ENCODE results near the gene C16orf86.

The C16orf86 gene

DNA sequence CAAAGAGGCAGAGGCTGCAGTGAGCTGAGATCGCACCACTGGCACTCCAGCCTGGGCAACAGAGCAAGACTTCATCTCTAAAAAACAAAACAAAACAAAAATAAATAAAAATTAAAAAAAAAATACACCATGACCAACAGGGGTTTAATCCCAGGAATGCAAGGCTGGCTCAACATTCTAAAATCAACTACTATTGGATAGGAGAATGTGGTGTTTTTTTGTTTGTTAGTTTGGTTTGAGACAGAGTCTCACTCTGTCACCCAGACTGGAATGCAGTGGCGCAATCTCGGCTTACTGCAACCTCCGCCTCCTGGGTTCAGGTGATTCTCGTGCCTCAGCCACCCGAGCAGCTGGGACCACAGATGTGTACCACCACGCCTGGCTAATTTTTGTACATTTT, 32.7 kb downstream of the C16orf86 start:
- no peak for DNase-seq

- DNase-seq: no peak
Measured at GRCh38 chr16:67701420-67701819, 34.8 kb downstream of the C16orf86 start.

DNA sequence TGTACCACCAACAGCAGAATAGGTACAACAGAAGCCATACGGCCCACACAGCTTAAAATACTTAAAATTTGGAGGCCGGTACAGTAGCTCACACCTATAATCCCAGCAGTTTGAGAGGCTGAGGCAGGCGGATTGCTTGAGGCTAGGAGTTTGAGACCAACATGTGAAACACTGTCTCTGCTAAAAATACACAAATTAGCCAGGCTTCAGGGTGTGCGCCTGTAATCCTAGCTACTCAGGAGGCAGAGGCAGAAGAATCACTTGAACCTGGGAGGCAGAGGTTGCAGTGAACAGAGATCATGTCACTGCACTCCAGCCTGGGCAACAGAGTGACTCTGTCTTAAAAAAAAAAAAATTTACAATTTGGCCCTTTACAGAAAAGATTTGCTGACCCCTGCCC, 35.5 kb downstream of the C16orf86 start:
- no peak for DNase-seq

DNA sequence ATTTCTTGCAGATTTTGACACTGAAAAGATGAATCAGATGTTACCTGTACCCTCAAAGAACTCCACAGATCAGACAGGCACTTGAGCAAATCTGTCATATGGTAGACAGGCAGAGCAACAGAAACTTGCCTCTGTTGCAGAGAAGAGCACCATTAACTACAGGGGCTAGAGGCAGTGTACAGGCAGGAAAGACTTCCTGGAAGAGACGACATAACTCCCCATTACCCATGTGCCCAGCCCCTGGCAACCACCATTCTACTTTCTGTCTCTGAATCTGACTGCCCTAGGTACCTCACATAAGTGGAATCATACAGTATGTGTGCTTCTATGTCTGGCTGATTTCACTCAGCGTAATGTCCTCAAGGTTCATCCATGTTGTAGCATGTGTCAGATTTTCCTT, 37.0 kb downstream of the C16orf86 start:
- DNase-seq: no peak

- no peak for DNase-seq
Measured at GRCh38 chr16:67704110-67704509, 37.5 kb downstream of the C16orf86 start.

DNA sequence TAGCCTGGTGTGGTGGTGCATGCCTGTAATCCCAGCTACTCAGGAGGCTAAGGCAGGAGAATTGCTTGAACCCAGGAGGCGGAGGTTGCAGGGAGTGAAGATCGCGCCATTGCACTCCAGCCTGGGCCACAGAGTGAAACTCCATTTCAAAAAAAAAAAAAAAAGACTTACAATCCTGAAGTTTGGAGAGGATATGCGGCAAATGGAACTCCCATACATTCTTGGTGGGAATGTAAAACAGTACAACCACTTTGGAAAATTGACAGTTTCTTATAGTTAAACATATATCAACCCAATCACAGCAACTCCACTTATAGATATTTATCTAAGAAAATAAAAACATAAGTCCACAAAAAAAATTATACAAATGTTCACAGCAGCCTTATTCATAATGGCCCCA, 40.6 kb downstream of the C16orf86 start:
- no peak for DNase-seq

- no peak for DNase-seq
Measured at GRCh38 chr16:67707790-67708189, 41.2 kb downstream of the C16orf86 start.

DNA sequence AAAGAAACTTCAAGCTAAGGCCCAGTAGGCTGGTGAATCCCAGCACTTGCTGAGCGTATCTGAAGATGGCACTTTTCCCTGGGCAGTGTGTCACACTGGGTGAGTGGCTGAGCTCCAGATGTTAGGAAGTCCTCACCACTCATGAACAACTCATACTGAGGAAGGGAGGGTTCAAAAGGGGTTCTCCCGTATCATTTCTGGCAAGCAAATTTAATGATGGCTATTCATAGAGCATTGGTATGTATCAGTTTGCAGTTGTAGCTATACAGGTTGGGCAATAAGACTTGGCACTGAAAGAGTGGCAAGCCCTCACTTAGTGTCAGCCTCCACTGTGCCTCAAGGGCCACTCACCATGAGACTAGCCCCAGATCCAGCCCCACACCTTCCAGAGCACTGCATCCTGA, 41.8 kb downstream of the C16orf86 start:
- DNase-seq: no peak

GRCh38 chr16:67709050-67709449, 42.4 kb downstream of the C16orf86 start:
- DNase-seq: no peak

DNA sequence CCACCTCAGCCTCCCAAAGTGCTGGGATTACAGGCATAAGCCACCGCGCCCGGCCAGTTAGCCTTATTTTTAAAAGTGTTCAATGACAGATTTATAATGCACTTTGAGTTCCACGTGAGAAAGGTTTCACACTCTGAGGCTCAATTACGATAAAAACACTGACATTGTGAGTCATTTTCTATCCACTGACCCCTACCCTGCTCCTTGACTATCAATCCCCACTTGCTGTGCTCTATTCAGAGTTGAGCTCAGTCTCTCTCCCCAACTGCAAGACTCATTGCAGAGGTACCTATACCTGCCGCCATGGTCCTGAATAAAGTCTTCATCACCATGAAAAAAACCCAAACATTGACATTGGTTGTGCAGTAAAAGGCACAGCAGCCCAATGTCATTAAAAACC, 44.0 kb downstream of the C16orf86 start:
- DNase-seq: no peak

DNA sequence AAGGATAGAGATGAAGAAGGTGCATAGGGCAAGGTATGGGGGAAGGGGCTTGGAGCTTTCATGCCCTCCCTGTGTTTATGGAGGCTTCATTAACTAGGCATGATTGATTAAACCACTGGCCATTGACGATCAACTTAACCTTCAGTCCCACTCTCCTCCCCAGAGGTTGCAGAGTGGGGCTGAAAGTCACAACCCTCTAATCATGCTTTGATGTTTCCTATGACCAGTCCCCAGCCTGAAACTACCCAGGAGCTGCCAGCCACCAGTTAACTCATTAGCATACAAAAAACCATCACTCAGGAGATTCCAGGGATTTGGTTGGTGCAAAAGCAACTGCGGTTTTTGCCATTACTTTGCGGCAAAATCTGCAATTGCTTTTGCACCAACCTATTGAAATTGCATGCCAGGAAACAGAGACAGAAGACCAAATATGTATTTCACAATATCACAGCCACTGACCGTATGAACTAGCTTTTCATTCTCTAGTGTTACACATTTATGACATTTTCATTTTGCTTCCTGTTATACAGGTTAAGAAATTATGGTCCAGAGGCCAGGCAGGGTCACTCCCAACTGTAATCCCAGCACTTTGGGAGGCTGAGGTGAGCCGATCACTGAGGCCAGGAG, 47.1 kb downstream of the C16orf86 start:
- no peak for DNase-seq

DNA sequence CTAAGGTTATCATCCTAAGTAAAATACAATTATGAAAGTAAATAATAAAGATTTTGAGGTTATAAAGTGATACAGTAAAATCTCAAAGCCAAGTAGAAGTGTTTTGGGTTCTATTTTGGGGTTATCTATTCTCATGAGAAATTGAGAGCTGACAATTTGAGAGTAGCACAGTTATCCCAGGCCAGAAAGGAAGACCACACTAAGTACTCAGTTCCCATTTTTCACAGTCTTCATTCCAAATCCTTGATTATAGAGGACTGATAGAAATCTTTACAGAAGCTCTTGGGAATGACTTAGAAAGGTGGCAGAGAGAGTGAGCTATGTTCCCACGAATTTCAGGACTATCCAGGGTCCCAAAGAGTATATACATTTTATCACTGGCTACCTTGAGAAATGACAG, 47.9 kb downstream of the C16orf86 start:
- no peak for DNase-seq

DNA sequence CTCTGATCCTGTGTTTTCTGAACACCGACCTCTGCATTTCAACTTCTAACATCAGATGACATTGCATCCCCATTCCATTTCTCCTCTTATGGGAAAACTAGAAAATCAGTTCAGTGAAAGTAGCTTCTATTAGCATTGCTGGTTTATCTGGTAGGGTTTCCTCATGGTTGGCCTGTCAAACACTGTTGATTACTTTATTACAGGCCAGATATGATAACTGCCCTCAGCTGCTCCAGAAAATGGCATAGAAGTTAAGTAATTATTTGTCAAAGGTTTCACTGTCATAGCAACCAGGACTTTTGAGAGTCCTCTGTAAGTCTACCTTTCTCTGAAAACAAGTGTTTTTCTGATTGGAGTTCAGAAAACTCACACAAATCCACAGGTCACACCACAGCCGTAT, 49.5 kb downstream of the C16orf86 start:
- no peak for DNase-seq

Data from KG1 (cell line).